ENCODE results near the gene AHI1.
"Not testable (repeated sequence)": the region's sequence is repeated elsewhere in the genome, so short reads cannot be mapped to it uniquely, and the experiment has no call there.

Gene AHI1

GRCh38 chr6:135390458-135390857, 107.1 kb downstream of the AHI1 start:
- no peak for DNase-seq (ENCODE audit: low spot score)

- no peak for DNase-seq (ENCODE audit: low spot score)
Measured at GRCh38 chr6:135385299-135385698, 112.2 kb downstream of the AHI1 start.

- DNase-seq (ENCODE audit: low spot score), result no peak
Measured at GRCh38 chr6:135383766-135384165, 113.8 kb downstream of the AHI1 start.

- no peak for DNase-seq (ENCODE audit: low spot score)
Measured at GRCh38 chr6:135383301-135383700, 114.2 kb downstream of the AHI1 start.

- no peak for DNase-seq (ENCODE audit: low spot score)
Measured at GRCh38 chr6:135382182-135382628, 115.3 kb downstream of the AHI1 start.

- DNase-seq (ENCODE audit: low spot score), result no peak
Measured at GRCh38 chr6:135380793-135381192, 116.7 kb downstream of the AHI1 start.

- no peak for DNase-seq (ENCODE audit: low spot score)
Measured at GRCh38 chr6:135379647-135380046, 117.9 kb downstream of the AHI1 start.

- DNase-seq (ENCODE audit: low spot score), result peak; percentile 3
Measured at GRCh38 chr6:135372758-135373157, 124.8 kb downstream of the AHI1 start.

GRCh38 chr6:135363622-135364021, 133.9 kb downstream of the AHI1 start:
- not testable (repeated sequence) for DNase-seq (ENCODE audit: low spot score)

- DNase-seq (ENCODE audit: low spot score), result no peak
Measured at GRCh38 chr6:135362124-135362523, 135.4 kb downstream of the AHI1 start.

- no peak for DNase-seq (ENCODE audit: low spot score)
Measured at GRCh38 chr6:135360222-135360621, 137.3 kb downstream of the AHI1 start.

GRCh38 chr6:135358985-135359384, 138.6 kb downstream of the AHI1 start:
- no peak for DNase-seq (ENCODE audit: low spot score)

- DNase-seq (ENCODE audit: low spot score), result no peak
Measured at GRCh38 chr6:135358251-135358821, 139.2 kb downstream of the AHI1 start.

GRCh38 chr6:135354407-135354806, 143.1 kb downstream of the AHI1 start:
- no peak for DNase-seq (ENCODE audit: low spot score)

- no peak for DNase-seq (ENCODE audit: low spot score)
Measured at GRCh38 chr6:135353113-135353512, 144.4 kb downstream of the AHI1 start.

GRCh38 chr6:135351635-135352034, 145.9 kb downstream of the AHI1 start:
- no peak for DNase-seq (ENCODE audit: low spot score)

GRCh38 chr6:135347887-135348286, 149.7 kb downstream of the AHI1 start:
- no peak for DNase-seq (ENCODE audit: low spot score)

GRCh38 chr6:135346747-135347146, 150.8 kb downstream of the AHI1 start:
- no peak for DNase-seq (ENCODE audit: low spot score)

GRCh38 chr6:135344526-135344925, 153.0 kb downstream of the AHI1 start:
- DNase-seq (ENCODE audit: low spot score), result no peak

- DNase-seq (ENCODE audit: low spot score), result not testable (repeated sequence)
Measured at GRCh38 chr6:135339920-135340319, 157.6 kb downstream of the AHI1 start.

- DNase-seq (ENCODE audit: low spot score), result no peak
Measured at GRCh38 chr6:135334169-135334568, 163.4 kb downstream of the AHI1 start.

- no peak for DNase-seq (ENCODE audit: low spot score)
Measured at GRCh38 chr6:135331002-135331401, 166.5 kb downstream of the AHI1 start.

- DNase-seq (ENCODE audit: low spot score), result no peak
Measured at GRCh38 chr6:135329851-135330803, 167.4 kb downstream of the AHI1 start.
